Spleen (tissue), 11 donors: Measurements from ENCODE around the gene TET2. TPM values are rescaled to one million over a fixed set of nuclear protein-coding genes. Genes with fewer than 3 reads are reported as not detected.

Experiments
- DNase-seq: peaks from one replicate; pipeline ENCODE4 v3.0.0-alpha.2; 2020
- H3K27ac ChIP-seq, 8 donors: fragments of 200-600 bp; sonication (generic) in 7 of 8; 1 replicate in 4 of 8; 2 replicates in 4 of 8; pipeline versions ENCODE4 v1.5.0 to v1.8.0; 2016 to 2021; ENCODE audit warnings: inconsistent platforms in 4 of 8, mild to moderate bottlenecking in 4 of 8, moderate library complexity in 1 of 8
- H3K27me3 ChIP-seq, 7 donors: fragments of 200-600 bp; sonication (generic) in 6 of 7; replicated peaks in 1 of 7; 1 replicate in 4 of 7; 2 replicates in 3 of 7; pipeline versions ENCODE4 v1.5.0 to v1.8.0; 2016 to 2021; ENCODE audit warnings: inconsistent platforms in 3 of 7, mild to moderate bottlenecking in 1 of 7
- H3K36me3 ChIP-seq, 6 donors: fragments of 200-600 bp; sonication (generic) in 5 of 6; 1 replicate in 4 of 6; 2 replicates in 2 of 6; pipeline versions ENCODE4 v1.5.0 to v1.8.0; 2016 to 2021; ENCODE audit warnings: inconsistent platforms in 2 of 6
- H3K4me1 ChIP-seq, 6 donors: fragments of 200-600 bp; sonication (generic) in 5 of 6; 1 replicate in 3 of 6; 2 replicates in 3 of 6; pipeline versions ENCODE4 v1.5.0 to v1.8.0; 2016 to 2021; ENCODE audit warnings: inconsistent platforms in 3 of 6
- H3K4me3 ChIP-seq, 8 donors: fragments of 200-600 bp; sonication (generic) in 7 of 8; 1 replicate in 4 of 8; 2 replicates in 4 of 8; pipeline versions ENCODE4 v1.5.0 to v1.8.0; 2016 to 2021; ENCODE audit warnings: inconsistent platforms in 4 of 8, mild to moderate bottlenecking in 4 of 8, moderate library complexity in 2 of 8
- H3K9me3 ChIP-seq, 8 donors: fragments of 200-600 bp; sonication (generic) in 7 of 8; 1 replicate in 4 of 8; 2 replicates in 4 of 8; pipeline versions ENCODE4 v1.5.0 to v1.8.0; 2016 to 2021; ENCODE audit warnings: inconsistent platforms in 4 of 8
- CTCF ChIP-seq, 11 experiments: fragments of 200-600 bp in 7 of 11; fragments of 450-650 bp in 4 of 11; sonication (generic) in 4 of 11; IDR thresholded peaks in 8 of 11; conservative IDR thresholded peaks in 3 of 11; 1 replicate in 7 of 11; 2 replicates in 4 of 11; pipeline versions ENCODE4 v1.4.0 to v1.8.0; 2016 to 2021; ENCODE audit warnings: antibody characterized with exemption in 11 of 11, inconsistent platforms in 4 of 11, mild to moderate bottlenecking in 1 of 11
- POLR2A ChIP-seq, 3 donors: fragments of 450-650 bp; IDR thresholded peaks; one replicate each; pipeline ENCODE4 v1.5.1; 2017; ENCODE audit warnings: antibody characterized with exemption in 3 of 3, mild to moderate bottlenecking in 1 of 3
- POLR2AphosphoS5 ChIP-seq, 3 donors: sonication (generic); formaldehyde crosslinking; IDR thresholded peaks; one replicate each; pipeline ENCODE4 v1.5.1; 2017; ENCODE audit warnings: antibody characterized with exemption in 3 of 3
- WGBS, 5 donors: extraction: QIAGEN DNeasy Blood & Tissue Kit in 3 of 5; methylation state at CpG; one replicate each; pipeline versions ENCODE4 v1.1.5 to v1.1.7; 2013 to 2018; 5-methylcytosine and 5-hydroxymethylcytosine counted together
- intact Hi-C: fragments of 100-400 bp; cut with DNase I; formaldehyde crosslinking; loops from one replicate; pipeline ENCODE4 v1.15.0; 2023; ENCODE audit warnings: low total_unique reads
- polyA plus RNA-seq, 3 donors: library from polyadenylated mRNA; stranded (reverse); fragments of 200-250 nt; gene quantifications; one replicate each; pipeline ENCODE4 v1.2.1, GENCODE V29; 2013
- small RNA-seq, 4 donors: library from RNA; depleted of rRNA; stranded (forward); fragments of <200 nt; gene quantifications; one replicate each; pipeline ENCODE3, GENCODE V24; 2016
- total RNA-seq, 7 donors: library from RNA; depleted of rRNA in 3 of 7; stranded (reverse); fragments of >200 nt in 3 of 7; fragmentation: NEBNext Ultra II Directional in 4 of 7; extraction: Animal tissue kit (Norgen Biotek cat#: 25700) in 4 of 7; gene quantifications; one replicate each; pipeline versions ENCODE4 v1.1.0 to v1.2.1, GENCODE V29; 2016 to 2021
- donor health status: healthy with polysubstance abuse.
- donor health status: DM: no; HTN: no; CAD: no; lungs with moderate emphysema.
- donor health status: DM: no; HTN: no; CAD: no.
- donor health status: Bipolar disorder and iron deficiency.
- donor health status: healthy.
- donor health status: DM: no; HTN: no; CAD: no.
- donor health status: DM: yes; HTN: yes; CAD: no.

The TET2 gene
- total and polyA plus RNA-seq, 10 donors = 2.5 to 70.4 (median 45.0) TPM

DNA sequence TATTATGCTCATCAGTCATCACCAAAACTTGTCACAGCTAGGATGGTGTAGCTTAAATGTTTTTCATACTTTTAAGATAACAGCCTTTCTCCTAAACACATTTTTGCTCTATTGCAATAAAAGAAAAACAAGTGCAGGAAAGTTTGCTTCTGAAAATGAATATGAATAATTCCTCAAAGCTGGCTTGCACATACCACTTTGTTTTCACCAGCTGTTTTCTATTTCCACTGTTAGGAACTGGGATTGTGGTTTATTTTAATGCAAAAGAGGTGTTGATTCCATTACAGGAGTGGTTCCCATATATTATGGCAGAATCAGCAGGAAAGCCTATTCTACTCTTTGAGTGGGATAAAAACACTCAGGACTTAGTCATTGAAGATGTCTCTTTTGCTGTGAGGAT, 181.3 kb downstream of the TET2 start:
- Histone ChIP-seq H3K4me3 (no peak overlapping the region), H3K27me3 (no peaks in the 10 kb centered on the region), H3K4me1 (no peaks in the 10 kb centered on the region), H3K27ac (no peak overlapping the region), H3K36me3 (no peaks in the 10 kb centered on the region), H3K9me3 (peaks cover 0 to 2% (median 0%) of the 10 kb centered on the region in 8 donors)
- no peak for DNase-seq
- TF ChIP-seq POLR2AphosphoS5 (IDR thresholded peaks at IDR 0.05) (no peak), CTCF (IDR thresholded peaks at IDR 0.05 in 8 of 11, conservative IDR thresholded peaks at IDR 0.05 in 3 of 11) (no peak), POLR2A (IDR thresholded peaks at IDR 0.05) (no peak)
- intact Hi-C loops = no loop called here

- intact Hi-C loops = no loop called here
- WGBS, 5 donors = 91 to 100% (median 100%) methylated on average over 1 of the region's 1 CpG
- DNase-seq = no peak
- H3K4me3 ChIP-seq = no peak overlapping the region
- no peaks in the 10 kb centered on the region for H3K36me3 ChIP-seq
- H3K4me1 ChIP-seq = no peaks in the 10 kb centered on the region
- no peak for TF ChIP-seq POLR2A (IDR thresholded peaks at IDR 0.05)
- no peak for TF ChIP-seq CTCF (IDR thresholded peaks at IDR 0.05 in 8 of 11, conservative IDR thresholded peaks at IDR 0.05 in 3 of 11)
- TF ChIP-seq POLR2AphosphoS5 (IDR thresholded peaks at IDR 0.05) = no peak
- H3K27me3 ChIP-seq = no peaks in the 10 kb centered on the region
- peaks cover 0 to 2% (median 0%) of the 10 kb centered on the region in 8 donors for H3K9me3 ChIP-seq
- H3K27ac ChIP-seq = no peak overlapping the region
Observed at GRCh38 chr4:105329081-105329480, 182.4 kb downstream of the TET2 start.

Small RNA genes within 50 kb of the gene (small RNA-seq; reads per million reads assigned to genes)
- gene RF00322 (0 reads per million in 4 donors), gene RN7SL89P (0 reads per million in 4 donors)
